HepG2 (cell line): ENCODE data around the gene KCNJ4. TPM values are rescaled to one million over a fixed set of nuclear protein-coding genes. Genes with fewer than 3 reads are reported as not detected.

Experiments
- ATAC-seq: fragments of 200-7000 bp; cut with Tn5 transposase; 3 replicates; pipeline ENCODE4 v1.9.1; 2020; ENCODE audit warnings: mild to moderate bottlenecking, moderate library complexity
- BruUV-seq: library from RNA; stranded (reverse); fragments of 400-500 nt; replicated peaks from 2 replicates; lab custom pipeline; 2021; lab: Mats Ljungman, UMichigan
- CTCF ChIA-PET: fragments of 300-600 bp; formaldehyde crosslinking; extraction: SDS; loops from one replicate; lab custom pipeline; 2021; ENCODE audit warnings: low total read pairs, inconsistent platforms, low intra/inter-chr PET ratio; lab: Yijun Ruan, JAX
- POLR2A ChIA-PET: fragments of 350-600 bp; sonication (Branson Sonifier 250); formaldehyde crosslinking; loops from one replicate; lab custom pipeline; 2020; ENCODE audit warnings: antibody characterized with exemption, inconsistent platforms; lab: Yijun Ruan, JAX
- DNase-seq: peaks from one replicate; pipeline ENCODE4 v3.0.0-alpha.2; 2015; ENCODE audit warnings: low spot score
- FAIRE-seq: peaks from 3 replicates; lab custom pipeline; 2011; peaks lifted over from hg19 to GRCh38; lab: Jason Lieb, UNC
- H2AFZ ChIP-seq: one replicate; pipeline ENCODE4 v1.6.1; 2011; ENCODE audit warnings: low read length, inconsistent platforms
- H3K27ac ChIP-seq: fragments of 300-600 bp; 3 replicates; pipeline ENCODE4 v1.8.0; 2011; ENCODE audit warnings: mixed run types, mild to moderate bottlenecking, mixed read lengths, low read length, inconsistent platforms; ENCODE audit not compliant: insufficient read depth; ENCODE audit errors: extremely low read length
- H3K27me3 ChIP-seq, 2 experiments: fragments of 200-600 bp in 1 of 2; 2 replicates in 1 of 2; 3 replicates in 1 of 2; pipeline versions ENCODE4 v1.6.0 to v1.8.0; 2011; ENCODE audit warnings: low read length in 2 of 2, mild to moderate bottlenecking in 2 of 2, moderate library complexity in 2 of 2, inconsistent platforms in 1 of 2; ENCODE audit not compliant: insufficient read depth in 2 of 2, control insufficient read depth in 1 of 2
- H3K36me3 ChIP-seq, 2 experiments: fragments of 200-600 bp in 1 of 2; replicated peaks in 1 of 2; 2 replicates in 1 of 2; 3 replicates in 1 of 2; pipeline versions ENCODE4 v1.5.1 to v1.8.0; 2011; ENCODE audit warnings: low read length in 2 of 2, inconsistent platforms in 1 of 2; ENCODE audit not compliant: insufficient read depth in 2 of 2, control insufficient read depth in 1 of 2
- H3K4me1 ChIP-seq: 2 replicates; pipeline ENCODE4 v1.5.1; 2012; ENCODE audit warnings: low read length, inconsistent platforms; ENCODE audit not compliant: insufficient read depth
- H3K4me2 ChIP-seq: 2 replicates; pipeline ENCODE4 v1.6.0; 2011; ENCODE audit warnings: low read depth, low read length, inconsistent platforms
- H3K4me3 ChIP-seq, 3 experiments: fragments of 200-600 bp in 1 of 3; sonication (generic), shearing (Covaris generic) in 1 of 3; replicated peaks in 1 of 3; 2 replicates each; pipeline ENCODE4 v1.5.1; 2011 to 2016; ENCODE audit warnings: low read length in 3 of 3, inconsistent platforms in 2 of 3, low read depth in 2 of 3, mild to moderate bottlenecking in 2 of 3, control low read depth in 1 of 3, mixed read lengths in 1 of 3; ENCODE audit not compliant: insufficient read depth in 1 of 3
- H3K79me2 ChIP-seq: one replicate; pipeline ENCODE4 v1.6.1; 2011; ENCODE audit warnings: low read length, inconsistent platforms; ENCODE audit not compliant: insufficient read depth
- H3K9ac ChIP-seq: 2 replicates; pipeline ENCODE4 v1.6.0; 2011; ENCODE audit warnings: mild to moderate bottlenecking, low read depth, low read length, inconsistent platforms; ENCODE audit not compliant: insufficient read depth
- H3K9me3 ChIP-seq: 2 replicates; pipeline ENCODE4 v1.5.1; 2012; ENCODE audit warnings: mild to moderate bottlenecking, low read length
- H4K20me1 ChIP-seq: 2 replicates; pipeline ENCODE4 v1.6.0; 2011; ENCODE audit warnings: inconsistent platforms, mild to moderate bottlenecking, low read length, moderate library complexity; ENCODE audit not compliant: insufficient read depth
- ARNT2 ChIP-seq: sonication (generic); formaldehyde crosslinking; IDR thresholded peaks from 2 replicates; pipeline ENCODE4 v1.8.0; 2022; ENCODE audit warnings: mild to moderate bottlenecking, low read depth, missing genetic modification reagents, moderate library complexity
- CREB1 ChIP-seq, 2 experiments: fragments of 450-650 bp in 1 of 2; IDR thresholded peaks; 2 replicates each; pipeline ENCODE4 v1.6.1; 2016 to 2017; ENCODE audit warnings: control low read depth in 1 of 2, mild to moderate bottlenecking in 1 of 2, missing compliant biosample characterization in 1 of 2, missing genetic modification characterization in 1 of 2
- CREM ChIP-seq, 2 experiments: sonication (generic) in 1 of 2; formaldehyde crosslinking in 1 of 2; IDR thresholded peaks; 2 replicates each; pipeline versions ENCODE4 v1.4.0 to v1.6.1; 2016 to 2020; ENCODE audit warnings: antibody characterized with exemption in 1 of 2, mild to moderate bottlenecking in 1 of 2, missing genetic modification reagents in 1 of 2
- MTF2 ChIP-seq: sonication (generic); formaldehyde crosslinking; IDR thresholded peaks from 2 replicates; pipeline ENCODE4 v1.5.0; 2020; ENCODE audit warnings: missing genetic modification reagents, borderline replicate concordance
- SMAD1 ChIP-seq: sonication (generic); formaldehyde crosslinking; IDR thresholded peaks from 2 replicates; pipeline ENCODE4 v1.4.0; 2020; ENCODE audit warnings: missing genetic modification reagents, low read depth, mild to moderate bottlenecking, borderline replicate concordance
- SMARCE1 ChIP-seq: fragments of 450-650 bp; IDR thresholded peaks from 2 replicates; pipeline ENCODE4 v1.6.1; 2017; ENCODE audit warnings: borderline replicate concordance
- TP53 ChIP-seq: sonication (generic); formaldehyde crosslinking; conservative IDR thresholded peaks from 2 replicates; pipeline ENCODE4 v1.4.0; 2020; ENCODE audit warnings: missing genetic modification reagents
- ZBTB21 ChIP-seq: sonication (generic); formaldehyde crosslinking; IDR thresholded peaks from 2 replicates; pipeline ENCODE4 v1.4.0; 2020; ENCODE audit warnings: missing genetic modification reagents
- ZFP1 ChIP-seq: IDR thresholded peaks from 2 replicates; pipeline ENCODE4 v1.6.1; 2016
- ZNF260 ChIP-seq: sonication (generic); formaldehyde crosslinking; IDR thresholded peaks from 2 replicates; pipeline ENCODE4 v1.4.0; 2020; ENCODE audit warnings: missing genetic modification reagents, low read depth, mild to moderate bottlenecking, borderline replicate concordance
- ZZZ3 ChIP-seq: sonication (generic); formaldehyde crosslinking; IDR thresholded peaks from 2 replicates; pipeline ENCODE4 v1.4.0; 2020; ENCODE audit warnings: missing genetic modification reagents, mild to moderate bottlenecking, borderline replicate concordance
- WGBS: methylation state at CpG from one replicate; pipeline ENCODE4 v1.1.6; 2017; ENCODE audit warnings: low lambda C conversion rate; 5-methylcytosine and 5-hydroxymethylcytosine counted together
- in situ Hi-C: cut with HindIII; loops from 2 replicates; pipeline ENCODE4 v1.10.0; 2017; ENCODE audit warnings: low pct_unique_long_range_greater_than_20kb; ENCODE audit not compliant: extremely low pct_ligation_motif_present
- intact Hi-C: fragments of 100-400 bp; cut with micrococcal nuclease; formaldehyde crosslinking; loops from one replicate; pipeline ENCODE4 v1.10.0; 2022; ENCODE audit not compliant: unreplicated experiment
- polyA plus RNA-seq, 8 experiments: library from polyadenylated mRNA; depleted of rRNA in 3 of 8; stranded (reverse) in 7 of 8; unstranded in 1 of 8; fragments of >200 nt; fragmentation: Illumina TruSeq in 4 of 8; extraction: Trizol in 4 of 8; gene quantifications; 2 replicates each; pipeline versions ENCODE4 v1.2.1 to v1.2.3, GENCODE V29; 2011 to 2016; ENCODE audit warnings: low read depth in 4 of 8, missing spikeins in 1 of 8, mixed read lengths in 1 of 8; ENCODE audit not compliant: insufficient read depth in 1 of 8
- total RNA-seq, 5 experiments: library from RNA; depleted of rRNA; stranded (reverse); fragments of >200 nt; fragmentation: Illumina TruSeq; extraction: Trizol; gene quantifications; 2 replicates each; pipeline ENCODE4 v1.2.3, GENCODE V29; 2016; ENCODE audit warnings: low read depth in 1 of 5
- TF ChIP-seq, protein P1 (sequence below): sonication (generic); formaldehyde crosslinking; IDR thresholded peaks from 2 replicates; pipeline ENCODE4 v1.5.0; 2020; ENCODE audit warnings: missing genetic modification reagents
- TF ChIP-seq, protein P2 (sequence below): sonication (generic); formaldehyde crosslinking; IDR thresholded peaks from 2 replicates; pipeline ENCODE4 v1.5.1; 2020; ENCODE audit warnings: mild to moderate bottlenecking, missing genetic modification reagents, moderate library complexity
- TF ChIP-seq, protein P3 (sequence below): sonication (generic); formaldehyde crosslinking; IDR thresholded peaks from 2 replicates; pipeline ENCODE4 v1.5.1; 2020; ENCODE audit warnings: missing genetic modification reagents, mild to moderate bottlenecking, borderline replicate concordance
- TF ChIP-seq, protein P4 (sequence below): sonication (generic); formaldehyde crosslinking; IDR thresholded peaks from 2 replicates; pipeline ENCODE4 v1.4.0; 2020; ENCODE audit warnings: missing genetic modification reagents

Gene KCNJ4
- total and polyA plus RNA-seq, 2 of the 13 experiments (the other 11 are each of a cell fraction or from before 2014, with no cell fraction given): not detected

DNA sequence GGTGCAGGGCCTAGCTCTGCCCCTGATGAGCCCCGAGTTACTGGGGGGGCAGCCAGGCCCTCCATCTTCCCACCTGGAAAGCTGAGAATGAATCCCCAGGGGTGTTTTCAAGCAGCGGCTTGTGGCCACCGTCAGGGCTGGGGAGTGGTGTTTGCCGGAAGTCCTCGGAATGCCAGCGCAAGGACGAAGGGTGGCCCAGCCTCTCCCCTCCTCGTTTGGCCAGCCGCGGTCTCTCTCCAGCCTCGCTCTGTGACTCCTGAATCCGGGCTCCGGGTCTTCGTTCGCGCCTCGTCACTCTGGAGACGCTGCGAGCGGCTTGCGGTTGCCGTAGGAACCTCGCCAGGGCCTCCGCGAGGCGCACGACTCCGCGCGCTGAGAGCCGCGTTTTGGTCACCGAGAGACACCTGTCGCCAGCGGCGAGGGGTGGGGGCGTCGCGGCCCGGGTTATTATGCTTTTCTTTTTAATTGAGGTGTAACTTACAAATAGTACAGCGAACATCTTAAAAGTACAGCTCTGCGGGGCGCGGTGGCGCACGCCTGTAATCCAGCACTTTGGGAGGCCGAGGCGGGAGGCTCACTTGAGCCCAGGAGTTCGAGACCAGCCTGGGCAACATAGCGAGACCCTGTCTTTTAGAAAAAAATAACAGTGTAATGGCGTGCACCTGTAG, 6.5 kb upstream of the KCNJ4 start (continued):
- no peak for TF ChIP-seq CREM (IDR thresholded peaks at IDR 0.05)
- no peak for TF ChIP-seq CREM (CRISPR knock-in tag; IDR thresholded peaks at IDR 0.05)
- no peak for TF ChIP-seq TP53 (CRISPR knock-in tag)
- TF ChIP-seq SMARCE1: no peak
- TF ChIP-seq, protein P1, sequence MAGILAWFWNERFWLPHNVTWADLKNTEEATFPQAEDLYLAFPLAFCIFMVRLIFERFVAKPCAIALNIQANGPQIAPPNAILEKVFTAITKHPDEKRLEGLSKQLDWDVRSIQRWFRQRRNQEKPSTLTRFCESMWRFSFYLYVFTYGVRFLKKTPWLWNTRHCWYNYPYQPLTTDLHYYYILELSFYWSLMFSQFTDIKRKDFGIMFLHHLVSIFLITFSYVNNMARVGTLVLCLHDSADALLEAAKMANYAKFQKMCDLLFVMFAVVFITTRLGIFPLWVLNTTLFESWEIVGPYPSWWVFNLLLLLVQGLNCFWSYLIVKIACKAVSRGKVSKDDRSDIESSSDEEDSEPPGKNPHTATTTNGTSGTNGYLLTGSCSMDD (CRISPR knock-in tag): no peak

DNA sequence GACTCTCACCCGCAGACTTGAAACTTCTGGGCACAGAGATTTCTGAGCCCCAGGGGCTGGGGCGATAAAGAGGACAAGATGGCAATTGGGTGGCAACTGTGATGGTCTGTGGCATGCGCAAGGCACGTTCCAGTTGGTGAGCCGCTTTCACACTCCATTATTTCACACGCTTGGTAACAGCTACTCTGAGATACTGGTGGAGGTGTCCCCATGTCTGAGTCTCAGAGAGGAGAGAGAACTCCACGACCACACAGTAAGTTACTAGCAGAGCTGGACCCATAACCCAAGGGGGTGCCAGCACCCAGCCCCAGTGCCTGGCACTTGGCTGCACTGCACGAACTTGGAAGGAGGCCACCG, 6.0 kb upstream of the KCNJ4 start:
- Histone ChIP-seq H3K9me3 (no peaks in the 10 kb centered on the region), H2AFZ (no peak overlapping the region), H3K4me2 (peak overlapping the region; percentile 56), H3K4me3 (peak overlapping the region in 1 of 3 experiments; percentile 52; a peak in 1 of 6 replicates), H4K20me1 (no peaks in the 10 kb centered on the region), H3K79me2 (no peaks in the 10 kb centered on the region), H3K27me3 (peaks cover 6 to 50% of the 10 kb centered on the region in 2 experiments; a peak in 4 of 5 replicates), H3K4me1 (peaks cover 62% of the 10 kb centered on the region), H3K9ac (no peak overlapping the region), H3K27ac (no peak overlapping the region), H3K36me3 (no peaks in the 10 kb centered on the region)
- intact Hi-C loops: loop anchor here (5.0 kb wide), 1 partner anchor 46 kb away; the partner anchor contains the start of gene DDX17
- 0% methylated on average over 1 of the region's 9 CpGs for WGBS
- in situ Hi-C loops: no loop called here
- no TSS peak for BruUV-seq
- ATAC-seq (peak; percentile 7), DNase-seq (no peak), FAIRE-seq (no peak)
- CTCF ChIA-PET: no interaction called here
- POLR2A ChIA-PET: no interaction called here
- TF ChIP-seq ARNT2 (CRISPR knock-in tag) (no peak), ZBTB21 (CRISPR knock-in tag) (no peak), ZZZ3 (CRISPR knock-in tag) (no peak), ZNF260 (CRISPR knock-in tag) (no peak), ZFP1 (no peak), SMAD1 (CRISPR knock-in tag) (no peak), CREB1 (IDR thresholded peaks at IDR 0.05) (no peak), CREB1 (CRISPR knock-in tag; IDR thresholded peaks at IDR 0.05) (no peak), MTF2 (CRISPR knock-in tag) (no peak)
- TF ChIP-seq, protein P2, sequence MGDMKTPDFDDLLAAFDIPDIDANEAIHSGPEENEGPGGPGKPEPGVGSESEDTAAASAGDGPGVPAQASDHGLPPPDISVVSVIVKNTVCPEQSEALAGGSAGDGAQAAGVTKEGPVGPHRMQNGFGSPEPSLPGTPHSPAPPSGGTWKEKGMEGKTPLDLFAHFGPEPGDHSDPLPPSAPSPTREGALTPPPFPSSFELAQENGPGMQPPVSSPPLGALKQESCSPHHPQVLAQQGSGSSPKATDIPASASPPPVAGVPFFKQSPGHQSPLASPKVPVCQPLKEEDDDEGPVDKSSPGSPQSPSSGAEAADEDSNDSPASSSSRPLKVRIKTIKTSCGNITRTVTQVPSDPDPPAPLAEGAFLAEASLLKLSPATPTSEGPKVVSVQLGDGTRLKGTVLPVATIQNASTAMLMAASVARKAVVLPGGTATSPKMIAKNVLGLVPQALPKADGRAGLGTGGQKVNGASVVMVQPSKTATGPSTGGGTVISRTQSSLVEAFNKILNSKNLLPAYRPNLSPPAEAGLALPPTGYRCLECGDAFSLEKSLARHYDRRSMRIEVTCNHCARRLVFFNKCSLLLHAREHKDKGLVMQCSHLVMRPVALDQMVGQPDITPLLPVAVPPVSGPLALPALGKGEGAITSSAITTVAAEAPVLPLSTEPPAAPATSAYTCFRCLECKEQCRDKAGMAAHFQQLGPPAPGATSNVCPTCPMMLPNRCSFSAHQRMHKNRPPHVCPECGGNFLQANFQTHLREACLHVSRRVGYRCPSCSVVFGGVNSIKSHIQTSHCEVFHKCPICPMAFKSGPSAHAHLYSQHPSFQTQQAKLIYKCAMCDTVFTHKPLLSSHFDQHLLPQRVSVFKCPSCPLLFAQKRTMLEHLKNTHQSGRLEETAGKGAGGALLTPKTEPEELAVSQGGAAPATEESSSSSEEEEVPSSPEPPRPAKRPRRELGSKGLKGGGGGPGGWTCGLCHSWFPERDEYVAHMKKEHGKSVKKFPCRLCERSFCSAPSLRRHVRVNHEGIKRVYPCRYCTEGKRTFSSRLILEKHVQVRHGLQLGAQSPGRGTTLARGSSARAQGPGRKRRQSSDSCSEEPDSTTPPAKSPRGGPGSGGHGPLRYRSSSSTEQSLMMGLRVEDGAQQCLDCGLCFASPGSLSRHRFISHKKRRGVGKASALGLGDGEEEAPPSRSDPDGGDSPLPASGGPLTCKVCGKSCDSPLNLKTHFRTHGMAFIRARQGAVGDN (CRISPR knock-in tag): no peak
- TF ChIP-seq, protein P3, sequence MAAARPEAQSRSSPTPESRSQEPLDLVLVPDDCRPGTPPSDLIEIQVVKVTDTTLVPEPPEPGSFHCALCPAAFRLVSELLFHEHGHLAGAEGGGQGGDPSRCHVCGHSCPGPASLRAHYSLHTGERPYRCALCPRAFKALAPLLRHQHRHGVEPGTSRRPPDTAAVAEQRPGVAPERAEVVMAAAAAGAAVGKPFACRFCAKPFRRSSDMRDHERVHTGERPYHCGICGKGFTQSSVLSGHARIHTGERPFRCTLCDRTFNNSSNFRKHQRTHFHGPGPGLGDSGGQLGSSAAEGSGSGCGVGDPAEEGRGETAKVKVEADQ (CRISPR knock-in tag): no peak
- TF ChIP-seq, protein P4, sequence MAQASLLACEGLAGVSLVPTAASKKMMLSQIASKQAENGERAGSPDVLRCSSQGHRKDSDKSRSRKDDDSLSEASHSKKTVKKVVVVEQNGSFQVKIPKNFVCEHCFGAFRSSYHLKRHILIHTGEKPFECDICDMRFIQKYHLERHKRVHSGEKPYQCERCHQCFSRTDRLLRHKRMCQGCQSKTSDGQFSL (CRISPR knock-in tag): no peak
